Transverse colon (tissue), 4 donors: ENCODE data around the gene RNLS.

Source experiments
- CTCF ChIP-seq, 5 experiments: fragments of 200-600 bp in 3 of 5; fragments of 450-650 bp in 2 of 5; sonication (generic) in 3 of 5; IDR thresholded peaks; 1 replicate in 2 of 5; 2 replicates in 3 of 5; pipeline ENCODE4 v1.5.1; 2016 to 2017; ENCODE audit warnings: antibody characterized with exemption in 5 of 5, inconsistent platforms in 3 of 5, mild to moderate bottlenecking in 2 of 5, moderate library complexity in 1 of 5
- EP300 ChIP-seq: sonication (generic); formaldehyde crosslinking; IDR thresholded peaks from one replicate; pipeline ENCODE4 v1.6.1; 2017; ENCODE audit warnings: antibody characterized with exemption, low read depth
- POLR2A ChIP-seq: fragments of 450-650 bp; IDR thresholded peaks from one replicate; pipeline ENCODE4 v1.6.1; 2016; ENCODE audit warnings: antibody characterized with exemption, mild to moderate bottlenecking, moderate library complexity
- POLR2AphosphoS5 ChIP-seq, 3 donors: sonication (generic); formaldehyde crosslinking; IDR thresholded peaks; one replicate each; pipeline ENCODE4 v1.6.1; 2016; ENCODE audit warnings: antibody characterized with exemption in 3 of 3

- no peak for TF ChIP-seq CTCF (IDR thresholded peaks at IDR 0.05)
- TF ChIP-seq EP300: no peak
- TF ChIP-seq POLR2AphosphoS5 (IDR thresholded peaks at IDR 0.05): no peak
- TF ChIP-seq POLR2A: no peak
Observed at GRCh38 chr10:88490231-88490980, 92.7 kb downstream of the RNLS start.
